NCI-H460 (cell line): ENCODE measurements around the gene LMO2. TPM values are rescaled to one million over a fixed set of nuclear protein-coding genes. Genes with fewer than 3 reads are reported as not detected.

Experiments
- DNase-seq: peaks from one replicate; pipeline ENCODE4 v3.0.0-alpha.2; 2016; ENCODE audit warnings: low read depth; ENCODE audit errors: extremely low read depth
- total RNA-seq: library from RNA; depleted of rRNA; stranded (reverse); fragments of >200 nt; shearing (Covaris generic); gene quantifications from 2 replicates; pipeline ENCODE4 v1.2.3, GENCODE V29; 2014

LMO2 gene
- total RNA-seq, 1 experiment from 2014 or later, result 0.20 TPM

- no peak for DNase-seq
Measured at GRCh38 chr11:33916736-33917135, 24.9 kb upstream of the LMO2 start.

DNA sequence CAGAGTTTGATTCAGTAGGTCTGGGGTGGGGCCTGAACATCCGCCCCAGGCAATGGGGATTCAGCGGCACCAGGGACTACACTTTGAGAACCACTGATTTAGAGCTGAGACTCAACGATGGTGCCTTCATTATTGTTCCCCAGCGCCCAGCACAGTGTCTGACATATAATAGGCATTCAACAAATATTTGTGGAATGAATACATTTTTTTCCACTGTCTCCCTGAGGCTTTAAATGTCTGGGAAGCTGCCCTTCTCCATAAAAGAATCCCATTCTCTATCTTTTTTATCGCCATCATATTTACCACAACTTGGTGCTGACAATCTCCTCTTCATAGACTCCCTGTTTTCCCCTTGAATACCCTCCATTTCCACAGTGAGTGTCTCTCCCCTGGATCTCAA lies 23.6 kb upstream of the LMO2 start:
- DNase-seq, result no peak

DNA sequence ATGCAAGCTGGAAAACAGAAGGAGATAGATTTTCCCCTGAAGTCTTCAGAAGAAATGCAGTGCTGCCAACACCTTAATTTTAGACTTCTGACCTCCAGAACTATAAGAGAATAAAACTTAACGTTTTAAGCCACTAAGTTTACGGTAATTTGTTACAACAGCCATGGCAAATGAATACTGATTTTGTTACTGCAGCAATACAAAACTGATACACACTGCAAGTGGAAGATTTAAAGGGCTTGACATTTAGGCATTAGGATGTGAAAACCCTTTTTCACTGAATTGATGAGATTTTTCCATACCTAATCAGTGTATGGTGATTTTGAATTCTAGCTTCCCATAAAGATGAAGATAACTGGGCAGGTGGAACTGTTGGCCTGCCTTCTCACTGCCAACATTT lies 22.1 kb upstream of the LMO2 start:
- DNase-seq, result no peak

- peak; percentile 51 for DNase-seq
Measured at GRCh38 chr11:33912405-33913361, 20.8 kb upstream of the LMO2 start.

- no peak for DNase-seq
Measured at GRCh38 chr11:33910958-33911339, 19.1 kb upstream of the LMO2 start.

- DNase-seq, result no peak
Measured at GRCh38 chr11:33910296-33910957, 18.6 kb upstream of the LMO2 start.

- no peak for DNase-seq
Measured at GRCh38 chr11:33909552-33909951, 17.7 kb upstream of the LMO2 start.

GRCh38 chr11:33909150-33909549 lies 17.3 kb upstream of the LMO2 start:
- DNase-seq, result no peak

DNA sequence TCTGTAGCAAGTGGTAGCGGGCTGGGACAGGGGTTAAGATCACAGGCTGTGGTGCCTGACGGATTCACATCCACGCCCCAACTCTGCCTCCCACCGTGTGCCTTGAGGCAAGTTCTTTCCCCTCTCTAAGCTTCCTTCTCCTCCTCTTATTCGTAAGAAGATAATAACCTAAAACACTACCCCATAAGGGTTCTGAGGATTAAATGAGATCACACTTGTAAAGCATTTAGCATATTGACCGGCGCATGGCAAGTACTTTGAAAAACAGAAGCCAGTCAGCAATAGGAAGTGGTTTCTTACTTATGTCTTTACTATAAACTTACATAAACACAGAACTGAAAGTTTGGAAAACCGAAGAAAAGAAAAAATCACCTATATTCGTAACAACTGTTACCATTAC lies 15.5 kb upstream of the LMO2 start:
- DNase-seq, result no peak

GRCh38 chr11:33906484-33907186 lies 14.8 kb upstream of the LMO2 start:
- no peak for DNase-seq

- no peak for DNase-seq
Measured at GRCh38 chr11:33904102-33904501, 12.2 kb upstream of the LMO2 start.

GRCh38 chr11:33900159-33900840 lies 8.4 kb upstream of the LMO2 start:
- DNase-seq, result no peak

- peak; percentile 61 for DNase-seq
Measured at GRCh38 chr11:33899400-33900037, 7.6 kb upstream of the LMO2 start.

DNA sequence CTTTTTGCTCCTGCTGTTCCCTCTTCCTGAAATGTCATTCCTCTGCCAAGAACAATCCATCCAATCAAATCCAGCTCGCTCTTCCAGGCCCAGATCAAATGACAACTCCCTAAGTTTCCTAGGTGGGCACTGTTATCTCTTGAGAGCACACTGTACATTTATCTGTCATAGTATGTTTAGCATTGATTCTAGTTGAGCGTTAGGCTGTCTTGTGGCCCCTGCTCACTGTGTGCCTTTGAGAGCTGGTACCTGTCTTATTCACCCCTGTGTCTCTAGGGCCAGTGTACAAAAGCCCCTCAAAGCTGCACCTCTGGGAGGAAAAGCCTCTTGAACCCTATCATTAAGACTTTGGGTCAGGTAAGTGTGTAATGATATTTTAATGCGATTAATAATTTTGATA lies 7.1 kb upstream of the LMO2 start:
- DNase-seq, result no peak

GRCh38 chr11:33897761-33898375 lies 6.0 kb upstream of the LMO2 start:
- DNase-seq, result no peak

DNA sequence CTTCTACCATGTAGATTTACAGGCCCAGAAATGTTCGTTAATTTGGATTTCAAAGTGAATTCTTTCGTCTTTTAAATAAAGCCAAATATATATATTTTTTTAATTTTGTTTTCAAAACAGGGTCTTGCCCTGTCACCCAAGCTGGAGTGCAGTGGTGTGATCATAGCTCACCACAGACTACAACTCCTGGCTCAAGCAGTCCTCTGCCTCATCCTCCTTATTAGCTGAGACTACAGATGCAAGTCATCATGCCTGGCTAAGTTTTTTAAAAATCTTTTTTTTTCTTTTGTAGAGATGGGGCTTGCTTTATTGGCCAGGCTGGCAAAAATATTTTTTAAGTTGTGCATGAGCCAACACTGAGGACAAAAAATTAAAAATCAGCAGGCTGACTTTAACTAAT lies 5.0 kb upstream of the LMO2 start:
- DNase-seq, result no peak

- DNase-seq, result no peak
Measured at GRCh38 chr11:33895752-33896137, 3.9 kb upstream of the LMO2 start.

GRCh38 chr11:33894398-33894746 lies 2.5 kb upstream of the LMO2 start:
- DNase-seq, result no peak

DNA sequence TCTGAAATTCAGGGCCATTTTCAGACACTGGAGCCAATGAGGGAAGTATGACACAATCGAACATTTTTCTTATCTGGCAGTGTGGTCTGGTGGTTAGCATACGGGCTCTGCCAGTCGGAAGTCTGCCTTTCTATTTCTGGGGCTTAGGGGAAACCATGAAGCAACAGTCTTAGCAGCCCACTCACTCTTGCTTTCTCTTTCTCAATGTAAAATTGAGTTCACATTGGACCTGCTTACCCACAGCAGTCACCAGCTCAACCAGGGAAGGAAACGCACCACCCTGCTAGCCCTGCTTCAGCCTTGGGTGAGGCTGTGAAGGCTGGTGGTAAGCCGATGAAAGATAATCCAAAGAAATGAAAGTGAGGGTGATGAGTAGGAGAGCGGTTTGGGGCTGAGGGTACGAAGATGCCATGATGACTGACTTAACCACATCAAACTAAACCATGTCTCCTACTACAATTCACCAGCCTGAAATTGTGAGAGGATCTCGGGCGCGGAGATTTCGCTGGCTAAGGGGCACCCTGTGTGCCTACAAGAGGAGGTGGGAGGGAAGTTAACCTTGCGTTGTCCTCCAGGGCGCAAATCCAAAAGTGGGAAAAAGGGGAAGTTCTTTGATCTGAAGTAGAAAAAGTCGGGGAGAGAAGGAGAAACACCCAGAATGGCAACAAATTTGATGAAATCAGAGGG lies 2.0 kb upstream of the LMO2 start:
- no peak for DNase-seq
